Neural progenitor cell (in vitro differentiated cells): Measurements from ENCODE around the gene BRD3. TPM values are rescaled to one million over a fixed set of nuclear protein-coding genes. Genes with fewer than 3 reads are reported as not detected.

Experiments
- DNase-seq: peaks from one replicate; pipeline ENCODE4 v3.0.0-alpha.2; 2016; ENCODE audit warnings: low spot score
- H2AFZ ChIP-seq: fragments of 200-600 bp; sonication (generic); replicated peaks from 2 replicates; pipeline ENCODE4 v1.6.1; 2016; ENCODE audit warnings: antibody characterized with exemption
- H3F3A ChIP-seq: fragments of 200-600 bp; sonication (generic); 2 replicates; pipeline ENCODE4 v1.6.1; 2016; ENCODE audit warnings: antibody characterized with exemption, low read depth
- H3K27ac ChIP-seq: fragments of 200-600 bp; sonication (generic); 2 replicates; pipeline ENCODE4 v1.5.1; 2016; ENCODE audit warnings: mild to moderate bottlenecking
- H3K27me3 ChIP-seq: fragments of 200-600 bp; sonication (generic); 2 replicates; pipeline ENCODE4 v1.6.1; 2016; ENCODE audit warnings: mild to moderate bottlenecking, moderate library complexity
- H3K36me3 ChIP-seq: fragments of 200-600 bp; sonication (generic); 2 replicates; pipeline ENCODE4 v1.5.1; 2016
- H3K4me1 ChIP-seq: fragments of 200-600 bp; sonication (generic); 2 replicates; pipeline ENCODE4 v1.6.1; 2016; ENCODE audit warnings: mixed run types
- H3K4me2 ChIP-seq: fragments of 200-600 bp; sonication (generic); 2 replicates; pipeline ENCODE4 v1.6.1; 2016
- H3K4me3 ChIP-seq: fragments of 200-600 bp; sonication (generic); 2 replicates; pipeline ENCODE4 v1.5.1; 2016
- H3K79me2 ChIP-seq: fragments of 200-600 bp; sonication (generic); 2 replicates; pipeline ENCODE4 v1.6.1; 2016; ENCODE audit warnings: low read depth
- H3K9ac ChIP-seq: fragments of 200-600 bp; sonication (generic); 2 replicates; pipeline ENCODE4 v1.6.1; 2016
- H3K9me3 ChIP-seq: fragments of 200-600 bp; sonication (generic); 2 replicates; pipeline ENCODE4 v1.5.1; 2016; ENCODE audit warnings: low read depth
- H4K20me1 ChIP-seq: fragments of 200-600 bp; sonication (generic); 2 replicates; pipeline ENCODE4 v1.6.1; 2016; ENCODE audit warnings: low read depth
- H3K27ac Mint-ChIP-seq: 3 replicates; pipeline ENCODE4 v1.8.0; 2021; ENCODE audit warnings: mixed read lengths
- H3K27me3 Mint-ChIP-seq: 2 replicates; pipeline ENCODE4 v1.8.0; 2022; ENCODE audit warnings: low read depth, mild to moderate bottlenecking, inconsistent platforms, moderate library complexity, mixed read lengths; ENCODE audit not compliant: insufficient read depth
- H3K36me3 Mint-ChIP-seq: 3 replicates; pipeline ENCODE4 v1.8.0; 2021; ENCODE audit warnings: mixed read lengths
- H3K4me1 Mint-ChIP-seq: 3 replicates; pipeline ENCODE4 v1.8.0; 2021; ENCODE audit warnings: mixed read lengths
- H3K4me3 Mint-ChIP-seq: 3 replicates; pipeline ENCODE4 v1.8.0; 2021; ENCODE audit warnings: mild to moderate bottlenecking, moderate library complexity, mixed read lengths
- H3K9me3 Mint-ChIP-seq: 3 replicates; pipeline ENCODE4 v1.8.0; 2020; ENCODE audit warnings: mixed read lengths
- EZH2 ChIP-seq: fragments of 200-600 bp; sonication (generic); IDR thresholded peaks from 2 replicates; pipeline ENCODE4 v1.6.1; 2017; ENCODE audit warnings: antibody characterized with exemption, mild to moderate bottlenecking, moderate library complexity
- EZH2phosphoT487 ChIP-seq: fragments of 200-600 bp; sonication (generic); IDR thresholded peaks from 2 replicates; pipeline ENCODE4 v1.6.1; 2017; ENCODE audit warnings: antibody characterized with exemption
- total RNA-seq: library from RNA; depleted of rRNA; stranded (reverse); fragments of >200 nt; gene quantifications from 2 replicates; pipeline ENCODE4 v1.2.3, GENCODE V29; 2015; ENCODE audit warnings: low replicate concordance
- TF ChIP-seq, protein P1 (sequence below): fragments of 200-600 bp; sonication (generic); IDR thresholded peaks from 2 replicates; pipeline ENCODE4 v1.5.1; 2017; ENCODE audit warnings: antibody characterized with exemption, mild to moderate bottlenecking

The BRD3 gene
- total RNA-seq, 1 donor from 2014 or later: 14.8 TPM

DNA sequence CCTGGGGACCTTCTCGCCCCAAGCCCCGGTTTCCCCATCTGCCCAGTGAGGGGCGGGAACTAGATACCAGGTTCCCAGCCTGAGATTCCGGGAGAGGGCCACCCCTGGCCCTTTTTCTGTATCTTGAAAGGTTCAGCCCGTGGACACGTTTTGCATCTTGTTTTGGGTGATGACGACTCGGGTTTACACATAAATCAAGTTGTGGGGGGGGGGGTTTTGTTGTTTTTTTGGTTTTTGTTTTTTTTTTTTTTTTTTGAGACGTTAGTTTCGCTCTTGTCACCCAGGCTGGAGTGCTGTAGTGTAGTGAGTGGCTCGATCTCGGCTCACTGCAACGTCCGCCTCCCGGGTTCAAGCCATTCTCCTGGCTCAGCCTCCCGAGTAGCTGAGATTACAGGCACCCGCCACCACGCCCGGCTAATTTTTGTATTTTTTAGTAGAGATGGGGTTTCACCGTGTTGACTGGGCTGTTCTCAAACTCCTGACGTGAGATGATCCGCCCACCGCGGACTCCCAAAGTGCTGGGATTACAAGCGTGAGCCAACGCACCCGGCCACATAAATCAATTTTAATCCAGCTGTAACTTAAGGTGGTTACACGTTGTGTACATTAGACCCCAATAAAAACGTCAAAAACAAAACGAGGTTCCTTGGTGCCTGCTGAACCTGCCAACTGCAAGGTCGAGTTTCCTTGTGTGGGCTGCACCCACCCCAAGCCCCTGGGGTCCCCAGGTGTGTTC lies 1.1 kb upstream of the BRD3 start:
- Histone ChIP-seq H3K4me1 (peaks cover 10% of the 10 kb centered on the region), H3K27ac (no peak overlapping the region), H3K9me3 (no peaks in the 10 kb centered on the region), H3K36me3 (no peaks in the 10 kb centered on the region), H3K79me2 (peaks cover 35% of the 10 kb centered on the region), H3F3A (no peaks in the 10 kb centered on the region), H3K4me2 (peak overlapping the region; percentile 76), H3K9ac (no peak overlapping the region), H4K20me1 (peaks cover 32% of the 10 kb centered on the region), H2AFZ (peak overlapping the region; percentile 97), H3K4me3 (peak overlapping the region; percentile 99), H3K27me3 (peaks cover 26% of the 10 kb centered on the region)
- no peak for DNase-seq
- Mint-ChIP-seq H3K4me3 (peak overlapping the region; percentile 89), H3K27ac (no peak overlapping the region), H3K36me3 (no peaks in the 10 kb centered on the region), H3K4me1 (peaks cover 12% of the 10 kb centered on the region), H3K9me3 (peaks cover 12% of the 10 kb centered on the region), H3K27me3 (peaks cover 19% of the 10 kb centered on the region)
- TF ChIP-seq, protein P1, sequence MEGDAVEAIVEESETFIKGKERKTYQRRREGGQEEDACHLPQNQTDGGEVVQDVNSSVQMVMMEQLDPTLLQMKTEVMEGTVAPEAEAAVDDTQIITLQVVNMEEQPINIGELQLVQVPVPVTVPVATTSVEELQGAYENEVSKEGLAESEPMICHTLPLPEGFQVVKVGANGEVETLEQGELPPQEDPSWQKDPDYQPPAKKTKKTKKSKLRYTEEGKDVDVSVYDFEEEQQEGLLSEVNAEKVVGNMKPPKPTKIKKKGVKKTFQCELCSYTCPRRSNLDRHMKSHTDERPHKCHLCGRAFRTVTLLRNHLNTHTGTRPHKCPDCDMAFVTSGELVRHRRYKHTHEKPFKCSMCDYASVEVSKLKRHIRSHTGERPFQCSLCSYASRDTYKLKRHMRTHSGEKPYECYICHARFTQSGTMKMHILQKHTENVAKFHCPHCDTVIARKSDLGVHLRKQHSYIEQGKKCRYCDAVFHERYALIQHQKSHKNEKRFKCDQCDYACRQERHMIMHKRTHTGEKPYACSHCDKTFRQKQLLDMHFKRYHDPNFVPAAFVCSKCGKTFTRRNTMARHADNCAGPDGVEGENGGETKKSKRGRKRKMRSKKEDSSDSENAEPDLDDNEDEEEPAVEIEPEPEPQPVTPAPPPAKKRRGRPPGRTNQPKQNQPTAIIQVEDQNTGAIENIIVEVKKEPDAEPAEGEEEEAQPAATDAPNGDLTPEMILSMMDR: no peak
- no peak for TF ChIP-seq EZH2
- no peak for TF ChIP-seq EZH2phosphoT487

DNA sequence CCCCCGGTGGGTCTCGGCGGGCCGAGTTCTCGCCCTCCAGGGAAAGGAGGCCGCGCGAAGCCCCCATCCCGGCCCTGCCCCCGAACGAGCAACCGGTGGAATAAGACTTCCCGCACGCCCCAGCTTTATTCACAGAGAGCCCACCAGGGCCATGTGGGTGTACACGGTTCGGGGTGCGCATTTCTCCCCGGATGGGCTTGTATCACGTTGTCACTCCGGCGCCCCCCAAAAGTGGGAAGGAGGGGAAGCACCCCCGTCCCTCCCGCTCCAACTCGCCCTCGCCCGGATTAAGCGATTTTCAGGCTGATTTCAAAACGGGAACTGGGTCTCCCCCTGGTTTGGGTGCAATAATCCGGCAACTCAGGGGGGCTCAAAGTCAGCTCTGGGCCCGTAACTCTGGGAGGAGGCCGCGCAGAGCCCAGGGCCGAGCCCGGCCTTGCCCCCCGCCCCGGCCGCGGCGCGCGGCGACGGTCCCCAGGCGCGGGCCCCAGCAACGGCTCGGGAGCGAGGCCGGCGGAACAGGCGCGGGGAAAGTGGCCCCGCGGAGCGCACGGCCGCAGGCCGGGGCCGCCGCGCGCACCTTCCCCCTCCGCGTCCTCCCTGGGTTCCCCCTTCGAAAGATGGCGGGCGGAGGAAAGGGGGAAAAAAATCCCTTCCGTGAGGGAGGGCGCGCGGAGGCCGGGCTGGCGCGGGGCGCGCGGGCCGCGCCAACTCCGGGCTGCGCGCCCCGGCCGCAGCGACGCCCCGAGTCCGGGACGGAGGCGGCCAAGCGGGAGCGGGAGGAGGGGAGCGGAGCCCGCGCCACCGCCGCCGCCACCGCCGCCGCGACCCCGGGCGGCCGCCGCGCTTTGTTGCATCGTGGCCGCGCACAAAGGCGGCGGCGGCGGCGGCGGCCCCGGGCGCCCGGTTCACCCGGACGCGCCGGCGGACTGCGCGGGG lies 644 bp downstream of the BRD3 start:
- TF ChIP-seq, protein P1: no peak
- TF ChIP-seq EZH2 (no peak), EZH2phosphoT487 (no peak)
- H3K9me3 Mint-ChIP-seq: peaks cover 8% of the 10 kb centered on the region
- H3K36me3 ChIP-seq: no peaks in the 10 kb centered on the region
- peak overlapping the region; percentile 80 for H3K9ac ChIP-seq
- H3K4me3 ChIP-seq: peak overlapping the region; percentile 100
- no peaks in the 10 kb centered on the region for H3K36me3 Mint-ChIP-seq
- peaks cover 53% of the 10 kb centered on the region for H3K79me2 ChIP-seq
- H3K4me2 ChIP-seq: peak overlapping the region; percentile 96
- H3K27me3 Mint-ChIP-seq: peaks cover 13% of the 10 kb centered on the region
- H3K27ac ChIP-seq: no peak overlapping the region
- peaks cover 50% of the 10 kb centered on the region for H4K20me1 ChIP-seq
- peak; percentile 85 for DNase-seq
- H3K9me3 ChIP-seq: no peaks in the 10 kb centered on the region
- no peaks in the 10 kb centered on the region for H3F3A ChIP-seq
- peak overlapping the region; percentile 50 for H3K27ac Mint-ChIP-seq
- no peak overlapping the region for H2AFZ ChIP-seq
- peaks cover 20% of the 10 kb centered on the region for H3K4me1 Mint-ChIP-seq
- H3K4me1 ChIP-seq: peaks cover 10% of the 10 kb centered on the region
- peaks cover 26% of the 10 kb centered on the region for H3K27me3 ChIP-seq
- peak overlapping the region; percentile 94 for H3K4me3 Mint-ChIP-seq

DNA sequence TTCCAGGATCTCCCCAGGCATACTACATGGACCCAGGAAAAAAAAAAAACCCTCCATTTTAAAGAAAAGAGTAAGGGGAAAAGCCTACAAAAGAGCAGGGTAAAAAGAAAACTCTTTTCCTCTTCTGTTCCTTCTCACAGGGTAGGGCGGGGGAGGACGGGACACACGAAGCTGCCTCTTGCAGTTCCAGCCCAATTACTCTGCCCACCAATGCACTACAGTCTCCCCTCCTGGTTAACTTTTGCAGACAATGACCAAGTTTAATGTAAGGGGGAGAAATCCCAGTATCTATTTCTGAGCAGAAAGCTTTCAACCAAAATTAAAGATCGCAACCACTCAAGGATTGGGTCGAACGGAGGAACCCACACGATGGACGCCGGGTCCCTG lies 1.3 kb downstream of the BRD3 start:
- peak overlapping the region; percentile 80 for H3K9ac ChIP-seq
- H4K20me1 ChIP-seq: peaks cover 56% of the 10 kb centered on the region
- H3K27me3 ChIP-seq: peaks cover 26% of the 10 kb centered on the region
- H3K27me3 Mint-ChIP-seq: peaks cover 11% of the 10 kb centered on the region
- peak overlapping the region; percentile 94 for H3K4me3 Mint-ChIP-seq
- H3K4me3 ChIP-seq: peak overlapping the region; percentile 100
- H2AFZ ChIP-seq: no peak overlapping the region
- DNase-seq: peak; percentile 33
- H3K36me3 ChIP-seq: no peaks in the 10 kb centered on the region
- H3K9me3 Mint-ChIP-seq: peaks cover 8% of the 10 kb centered on the region
- peaks cover 59% of the 10 kb centered on the region for H3K79me2 ChIP-seq
- H3K4me1 Mint-ChIP-seq: peaks cover 20% of the 10 kb centered on the region
- peak overlapping the region; percentile 91 for H3K27ac Mint-ChIP-seq
- no peaks in the 10 kb centered on the region for H3K9me3 ChIP-seq
- no peak overlapping the region for H3K27ac ChIP-seq
- TF ChIP-seq, protein P1: no peak
- no peak for TF ChIP-seq EZH2phosphoT487
- no peak for TF ChIP-seq EZH2
- peaks cover 10% of the 10 kb centered on the region for H3K4me1 ChIP-seq
- no peaks in the 10 kb centered on the region for H3F3A ChIP-seq
- no peaks in the 10 kb centered on the region for H3K36me3 Mint-ChIP-seq
- H3K4me2 ChIP-seq: peak overlapping the region; percentile 96
